Stimulated activated naive CD8-positive, alpha-beta T cell treated with anti-CD3 and anti-CD28 coated beads, Interleukin-15, Interleukin-2, amounts not matched to agents 100 U/mL and 50 U/mL, for 24 hours (primary cell): ENCODE measurements around the gene BABAM2.

Experiments
- ATAC-seq: fragments of 150-1000 bp; cut with Tn5 transposase; one replicate; pipeline ENCODE4 v1.10.0; 2021
- DNase-seq: peaks from one replicate; pipeline ENCODE4 v3.0.0; 2021

BABAM2 gene

DNA sequence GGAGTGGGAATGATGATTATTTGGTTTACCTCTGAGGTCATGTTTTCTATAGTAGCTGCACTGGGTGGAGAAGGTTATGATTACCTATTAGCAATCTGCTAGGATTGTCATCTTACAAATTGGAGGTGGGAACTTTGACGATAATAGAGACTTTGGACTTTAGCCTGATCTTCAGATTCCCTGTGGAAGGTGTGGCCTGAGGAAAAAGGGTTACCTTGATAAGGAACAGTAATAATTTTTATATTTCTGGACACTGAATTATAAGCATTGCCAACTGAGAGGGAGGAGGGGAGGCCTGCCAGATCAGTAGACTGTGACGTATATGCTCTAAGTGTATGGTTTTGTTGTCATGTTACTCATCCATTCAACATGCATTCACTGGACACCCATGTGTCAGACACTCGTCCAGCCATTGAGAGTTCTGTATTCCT, 318.7 kb downstream of the BABAM2 start:
- no peak for DNase-seq
- ATAC-seq = no peak

DNA sequence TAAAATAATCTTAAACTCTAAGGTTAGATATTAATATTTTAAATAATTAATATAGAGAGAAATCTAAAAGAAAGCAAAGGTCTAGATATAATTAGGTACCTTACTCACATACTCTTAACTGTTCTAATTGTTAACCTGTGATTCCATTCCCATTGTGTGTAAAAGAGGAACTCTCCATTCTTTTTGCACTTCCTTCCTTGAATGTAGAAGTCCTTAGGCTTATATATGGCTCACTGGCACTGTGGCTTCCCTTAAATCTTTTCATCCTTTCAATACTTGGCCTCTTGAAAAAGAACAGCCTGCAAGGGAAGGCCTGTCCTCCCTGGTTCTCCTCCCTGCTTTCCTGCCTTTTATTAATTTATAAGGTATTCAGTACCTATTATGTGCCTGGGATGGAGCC, 319.3 kb downstream of the BABAM2 start:
- DNase-seq = no peak
- no peak for ATAC-seq

DNA sequence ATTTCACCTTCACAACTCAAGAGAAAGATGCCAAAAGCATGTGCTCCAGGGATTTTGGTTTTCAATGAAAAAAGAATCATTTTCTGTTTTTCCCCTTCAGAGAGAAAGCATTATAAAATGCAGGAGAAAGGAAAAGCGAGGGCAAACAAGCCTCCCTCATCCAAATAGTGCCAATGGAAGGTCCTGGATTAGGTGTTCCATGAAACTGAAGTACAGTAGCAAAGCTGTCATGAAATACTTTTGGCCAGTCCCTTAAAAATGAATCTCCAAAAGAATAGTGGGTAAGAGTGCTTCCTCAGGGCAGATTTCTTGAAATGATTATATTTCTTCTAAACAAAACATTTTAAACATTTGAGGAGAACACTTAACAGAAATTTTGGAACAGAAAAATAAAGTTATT, 320.0 kb downstream of the BABAM2 start:
- DNase-seq (no peak), ATAC-seq (no peak)

DNA sequence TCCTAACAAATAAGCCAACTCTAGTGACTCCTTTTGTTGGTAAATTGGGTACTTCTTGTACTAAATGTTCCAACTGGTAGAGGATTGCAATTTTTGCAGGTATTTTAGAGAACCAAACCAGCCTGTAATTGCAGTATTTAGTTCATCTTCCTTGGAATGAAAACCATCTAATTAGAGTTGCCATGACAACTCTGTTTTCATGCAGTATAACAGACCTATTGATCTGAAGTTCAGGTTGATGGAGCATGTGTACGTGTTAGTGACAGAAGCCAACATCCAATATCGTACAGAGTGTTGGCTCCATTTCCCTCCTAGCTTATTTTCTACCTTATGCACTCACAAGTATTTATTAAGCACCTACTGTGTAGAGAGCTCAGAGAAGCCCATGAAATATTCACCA, 325.8 kb downstream of the BABAM2 start:
- no peak for ATAC-seq

DNA sequence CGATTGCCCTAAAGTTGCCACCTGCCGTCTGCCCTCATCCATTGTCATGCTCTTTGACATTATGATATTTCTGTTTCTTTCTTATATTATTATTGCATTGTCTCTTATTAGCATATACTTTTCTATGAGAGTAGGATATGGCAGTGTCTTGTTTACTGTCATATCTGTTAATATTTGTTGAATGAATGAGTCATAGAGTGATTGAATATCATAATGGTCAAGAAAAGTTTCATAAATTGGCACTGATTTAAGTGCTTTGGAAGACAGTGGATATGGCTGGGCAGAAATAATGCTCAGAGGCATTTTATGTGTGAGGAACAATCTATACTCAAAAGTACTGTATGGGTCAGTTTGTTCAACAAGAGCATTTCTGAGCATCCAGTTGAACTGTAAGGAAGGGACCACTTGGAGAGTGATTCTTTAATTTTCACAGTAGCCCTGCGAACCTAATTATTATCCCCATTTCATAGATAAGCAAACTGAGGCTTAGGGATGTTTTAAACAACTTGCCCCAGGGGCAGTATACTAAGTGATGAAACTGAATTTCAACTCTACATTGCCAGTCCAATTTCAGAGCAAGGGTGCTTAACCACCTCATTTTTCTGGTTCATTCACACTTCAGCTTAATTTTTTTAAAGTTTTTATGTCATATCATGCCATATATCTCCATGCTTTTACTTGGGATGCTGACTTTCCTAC, 326.7 kb downstream of the BABAM2 start:
- DNase-seq = no peak
- ATAC-seq = no peak

More for the DNA sequence above, 325.8 kb downstream of the BABAM2 start:
- DNase-seq = no peak

DNA sequence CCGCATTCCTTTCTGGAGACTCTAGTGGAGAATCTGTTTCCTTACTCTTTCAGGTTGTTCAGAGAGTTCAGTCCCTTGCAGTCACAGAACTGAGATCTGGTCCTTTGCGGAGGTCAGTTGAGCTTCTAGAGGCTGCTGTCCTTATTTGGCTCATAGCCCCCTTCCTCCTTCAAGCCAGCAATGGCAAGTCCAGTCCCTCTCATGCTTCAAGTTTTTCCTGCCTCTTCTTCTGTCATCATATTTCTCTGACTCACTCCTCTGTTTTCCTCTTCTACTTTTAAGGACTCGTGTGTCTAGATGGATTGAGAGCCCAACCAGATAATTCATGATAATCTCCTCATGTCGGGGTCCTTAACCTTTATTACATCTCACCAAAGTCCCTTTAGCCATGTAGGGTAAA, 328.6 kb downstream of the BABAM2 start:
- no peak for ATAC-seq
- DNase-seq = no peak

DNA sequence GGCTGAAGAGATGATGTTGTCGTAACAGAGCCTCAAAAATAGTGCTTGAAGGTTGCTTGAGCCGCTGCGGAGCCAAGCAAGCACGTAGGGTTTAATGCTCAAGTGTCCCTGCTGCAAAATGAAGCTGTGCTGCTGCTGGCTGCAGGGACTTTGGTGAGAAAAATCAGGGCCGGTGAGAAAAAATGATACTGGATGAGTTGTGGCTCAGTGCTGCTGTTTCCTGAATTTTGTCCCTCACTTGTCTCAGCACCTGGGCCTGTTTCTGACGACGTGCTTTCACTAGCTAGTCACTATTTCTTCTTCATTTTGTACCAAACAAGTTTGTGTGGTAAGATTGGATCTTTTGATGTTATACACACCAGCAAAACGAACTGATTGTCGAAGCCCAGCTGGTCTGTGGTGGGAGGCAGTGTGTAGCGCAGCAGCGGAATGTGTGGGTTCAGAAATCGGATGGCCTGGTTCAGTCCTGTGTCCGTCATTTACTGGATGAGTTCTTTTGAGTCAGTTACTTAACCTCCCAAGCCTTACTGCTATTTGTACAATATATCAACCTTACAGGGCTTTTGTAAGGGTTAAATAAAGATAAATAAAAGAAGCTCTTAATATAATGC, 329.3 kb downstream of the BABAM2 start:
- DNase-seq (no peak), ATAC-seq (no peak)

DNA sequence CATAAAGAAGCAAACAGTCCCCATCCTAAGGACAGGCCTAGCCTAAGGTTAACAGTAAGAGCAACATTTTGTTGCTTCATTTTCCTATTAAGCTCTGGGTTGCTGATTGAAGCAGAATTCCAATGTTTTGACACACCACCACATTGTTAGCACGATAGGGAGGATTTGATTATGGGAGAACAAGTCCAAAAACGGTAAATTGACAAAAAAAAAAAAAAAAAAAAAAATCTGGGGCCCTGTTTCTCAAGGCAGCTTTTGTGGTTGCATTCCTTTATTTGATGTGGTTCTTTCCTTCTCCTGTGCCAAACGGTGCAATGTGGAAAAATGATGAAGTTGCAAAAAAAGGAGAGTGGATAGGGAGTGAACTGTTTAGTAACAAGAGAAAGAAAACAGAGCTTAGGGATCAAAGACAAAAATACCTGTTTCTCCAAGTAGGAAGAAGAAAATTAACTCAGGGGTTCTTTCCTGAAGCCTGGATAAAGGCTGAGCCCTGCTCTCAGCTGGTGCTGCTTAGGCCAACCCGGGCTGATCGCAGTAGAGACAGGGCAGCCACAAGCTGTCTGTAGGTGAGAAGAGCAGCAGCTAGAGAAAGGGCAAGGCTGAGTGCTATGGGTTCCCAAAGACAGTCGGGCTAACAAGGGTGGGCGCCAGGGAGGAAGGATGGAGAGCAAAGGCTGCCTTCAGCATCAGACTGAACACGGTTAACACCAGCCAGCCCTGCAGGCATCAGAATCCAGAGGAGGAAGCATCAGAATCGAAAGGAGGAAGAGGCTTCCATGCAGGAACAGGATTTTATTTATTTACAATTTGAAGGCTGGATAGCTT, 334.3 kb downstream of the BABAM2 start:
- no peak for DNase-seq
- ATAC-seq = no peak

DNA sequence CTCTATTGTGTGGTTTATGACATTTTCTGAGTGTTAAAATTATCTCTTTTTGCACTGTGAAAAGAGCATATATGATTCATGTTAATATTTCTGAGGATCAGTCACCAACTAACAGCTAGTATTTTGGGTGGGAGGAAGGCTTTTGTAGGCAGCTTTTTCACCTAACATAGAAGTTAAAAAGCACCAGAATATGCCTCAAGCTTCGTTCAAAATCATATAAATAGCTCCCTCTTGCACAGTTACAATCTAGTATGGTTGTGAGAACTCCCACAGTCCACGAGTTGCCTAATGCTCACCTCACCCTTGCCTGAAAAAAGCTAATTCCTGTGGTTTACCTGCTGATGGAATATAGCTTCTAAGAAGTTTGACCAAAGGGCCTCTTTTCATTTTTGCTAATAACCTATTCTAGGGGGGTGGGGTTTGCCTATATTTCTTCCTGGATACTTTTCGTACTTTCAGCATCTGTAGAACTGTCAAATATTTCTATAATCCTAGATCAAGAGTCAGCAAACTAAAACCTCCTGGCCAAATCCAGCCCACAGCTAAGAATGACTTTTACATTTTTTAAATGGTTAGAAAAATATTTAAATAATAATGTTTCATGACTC, 335.0 kb downstream of the BABAM2 start:
- DNase-seq = no peak
- no peak for ATAC-seq

DNA sequence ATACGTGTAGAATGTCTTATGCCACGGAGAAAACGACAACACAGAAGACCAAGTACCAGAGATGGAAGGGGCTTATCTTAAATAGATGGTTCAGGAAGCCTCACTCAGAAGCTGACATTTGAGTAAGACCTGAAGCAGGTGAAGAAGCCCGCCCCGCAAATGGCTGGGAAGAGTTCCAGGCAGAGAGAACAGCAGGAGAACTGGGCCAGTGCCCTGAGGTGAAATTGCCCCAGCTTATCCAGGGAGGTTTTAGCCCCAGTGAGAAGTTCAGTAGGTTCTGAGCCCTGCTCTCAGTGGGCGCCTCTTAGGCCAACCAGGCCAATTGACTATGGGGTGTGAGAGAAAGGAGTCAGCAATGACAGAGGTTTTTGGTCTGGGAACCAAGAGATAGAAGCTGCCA, 336.0 kb downstream of the BABAM2 start:
- ATAC-seq (no peak), DNase-seq (no peak)

DNA sequence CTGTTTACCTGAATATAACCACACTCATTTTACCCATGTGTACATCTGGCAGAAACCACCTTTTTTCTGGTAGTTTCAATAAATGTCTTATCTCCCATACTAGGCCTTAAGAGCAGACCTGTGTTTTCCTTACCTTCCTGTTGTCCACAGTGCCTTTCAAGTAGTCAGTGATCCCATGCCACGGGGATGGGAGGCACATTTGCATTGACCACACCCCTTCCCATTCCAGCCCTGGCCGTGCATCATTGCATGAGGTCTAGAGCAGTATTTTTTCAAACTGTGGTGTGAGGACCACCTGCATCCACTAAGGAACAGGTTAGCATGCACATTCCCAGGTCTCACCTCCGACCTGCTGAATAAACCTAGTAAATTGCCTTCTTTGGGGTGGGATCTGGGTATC, 337.0 kb downstream of the BABAM2 start:
- no peak for DNase-seq
- ATAC-seq = no peak

DNA sequence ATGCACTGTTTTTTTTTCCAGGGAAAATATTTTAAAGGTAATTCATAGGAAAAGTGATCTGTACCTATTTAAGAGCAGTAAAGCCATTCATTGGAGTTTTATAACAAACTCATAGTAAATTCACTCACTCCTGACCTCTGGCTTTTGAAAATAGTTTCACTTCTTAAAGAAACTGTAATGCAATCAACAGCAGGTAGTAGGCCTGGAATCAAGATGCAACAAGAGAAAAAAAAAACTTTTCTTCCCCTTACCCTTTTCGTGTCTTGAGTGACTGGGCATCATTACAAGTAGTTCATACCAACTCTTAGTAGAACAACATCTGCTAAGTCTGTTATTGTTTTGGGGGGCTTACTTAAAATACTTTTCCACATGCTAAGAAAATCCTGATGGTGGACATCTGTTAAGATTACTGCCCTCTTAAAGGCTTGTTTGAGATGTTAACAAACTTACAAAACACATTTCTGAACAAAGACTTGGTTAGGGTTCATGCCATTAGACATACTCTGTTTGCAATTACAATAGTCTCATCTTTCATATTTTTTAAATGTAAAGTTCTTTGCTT, 338.0 kb downstream of the BABAM2 start:
- no peak for ATAC-seq
- no peak for DNase-seq

DNA sequence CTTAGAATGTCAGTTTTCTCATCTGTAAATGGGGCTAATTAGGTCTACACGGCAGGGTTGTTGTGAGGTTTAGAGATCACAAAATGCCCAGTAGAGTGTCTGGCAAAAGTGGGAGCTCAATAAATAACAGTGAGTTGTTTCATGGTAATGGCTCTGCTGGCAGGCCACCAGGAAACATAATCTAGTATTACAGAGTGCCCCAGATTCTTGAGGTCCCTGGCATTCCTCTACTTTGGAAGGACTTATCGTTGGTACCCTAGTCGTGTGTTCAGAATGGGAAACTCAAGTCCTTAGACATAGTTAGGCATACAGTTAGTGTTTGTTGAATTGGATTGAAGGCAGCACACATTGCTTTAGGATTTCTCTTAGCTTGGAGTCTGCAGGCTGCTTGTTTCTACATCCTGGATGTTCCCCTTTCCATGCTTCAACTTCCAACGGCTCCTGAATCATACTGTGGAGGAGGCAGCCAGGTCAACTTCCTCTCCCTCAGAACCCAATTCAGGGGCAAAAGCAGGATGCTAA, 340.6 kb downstream of the BABAM2 start:
- ATAC-seq = no peak
- no peak for DNase-seq

DNA sequence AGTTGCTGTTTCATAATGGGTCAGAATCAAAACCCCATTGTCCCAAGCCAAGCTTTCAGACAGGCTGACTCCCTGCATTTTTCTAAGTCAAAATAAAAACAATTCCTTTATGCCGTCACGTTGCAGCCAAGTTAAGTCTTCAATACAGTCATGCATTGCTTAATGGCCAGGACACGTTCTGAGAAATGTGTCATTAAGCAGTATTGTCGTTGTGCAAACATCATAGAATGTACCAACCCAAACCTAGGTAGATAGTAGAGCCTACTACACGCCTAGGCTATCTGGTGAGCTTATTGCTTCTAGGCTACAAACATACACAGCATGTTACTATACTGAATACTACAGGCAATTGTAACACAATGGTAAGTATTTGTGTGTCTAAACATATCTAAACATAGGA, 341.8 kb downstream of the BABAM2 start:
- DNase-seq = no peak
- no peak for ATAC-seq

DNA sequence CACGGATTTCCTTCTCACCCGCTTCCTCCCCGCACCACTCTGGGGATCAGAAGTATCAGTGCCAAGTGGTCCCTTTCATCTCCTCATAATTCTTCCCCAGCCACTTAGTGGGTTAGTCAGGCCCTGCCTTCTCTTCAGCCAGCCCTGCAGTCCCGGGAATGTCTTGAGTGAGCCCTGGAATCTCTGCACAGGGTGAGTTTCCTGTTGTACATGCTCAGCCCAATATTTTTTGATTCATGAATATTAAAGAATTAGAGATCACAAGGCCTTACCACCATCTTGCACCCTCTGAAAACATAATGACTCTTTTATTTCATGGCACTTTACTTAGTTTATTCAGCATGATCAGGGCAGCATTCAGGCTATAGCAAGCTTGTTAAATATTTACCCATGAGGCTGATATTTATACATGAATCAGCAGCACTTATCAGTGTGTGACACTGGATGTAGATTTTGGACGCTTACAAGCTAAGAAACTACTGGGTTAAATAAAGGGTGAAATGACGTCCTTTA, 342.7 kb downstream of the BABAM2 start:
- no peak for ATAC-seq

DNA sequence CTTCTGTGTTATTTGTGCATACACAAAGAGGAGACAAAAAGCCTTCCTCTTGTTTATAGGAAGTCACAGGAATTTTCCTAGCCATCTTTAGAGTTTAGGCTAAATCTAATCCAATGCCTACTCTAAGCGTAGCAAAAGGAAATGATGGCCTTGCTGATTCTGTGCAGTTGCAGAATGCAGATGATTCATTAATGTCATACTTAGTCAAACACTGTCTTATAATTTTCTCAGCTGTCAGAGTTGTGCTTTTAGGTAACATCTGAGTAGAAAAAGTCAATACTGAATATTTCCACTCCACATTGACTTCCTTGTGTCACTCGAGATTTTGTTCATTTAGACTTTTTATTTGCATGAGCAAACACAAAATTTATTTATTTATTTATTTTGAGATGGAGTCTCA, 344.3 kb downstream of the BABAM2 start:
- DNase-seq (no peak), ATAC-seq (no peak)

More for the DNA sequence above, 342.7 kb downstream of the BABAM2 start:
- DNase-seq = no peak

DNA sequence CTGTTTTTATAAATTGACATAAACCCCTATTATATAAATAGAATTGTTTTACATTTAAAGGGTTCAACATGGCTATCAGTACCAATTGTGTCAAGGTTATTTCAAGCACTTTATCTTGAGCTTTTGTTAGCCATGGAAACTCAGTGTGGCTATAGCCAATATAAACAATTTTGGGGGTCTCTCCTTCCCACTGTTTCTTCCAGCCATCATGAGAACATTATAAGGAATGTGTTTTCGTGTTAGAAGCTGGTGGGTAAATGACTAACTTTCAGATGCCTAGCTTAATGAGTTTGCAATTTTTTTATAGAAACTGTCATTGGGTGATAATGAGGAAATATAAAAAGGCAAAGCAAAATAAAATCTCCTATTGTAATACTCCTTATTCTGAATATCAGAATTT, 348.7 kb downstream of the BABAM2 start:
- no peak for ATAC-seq

DNA sequence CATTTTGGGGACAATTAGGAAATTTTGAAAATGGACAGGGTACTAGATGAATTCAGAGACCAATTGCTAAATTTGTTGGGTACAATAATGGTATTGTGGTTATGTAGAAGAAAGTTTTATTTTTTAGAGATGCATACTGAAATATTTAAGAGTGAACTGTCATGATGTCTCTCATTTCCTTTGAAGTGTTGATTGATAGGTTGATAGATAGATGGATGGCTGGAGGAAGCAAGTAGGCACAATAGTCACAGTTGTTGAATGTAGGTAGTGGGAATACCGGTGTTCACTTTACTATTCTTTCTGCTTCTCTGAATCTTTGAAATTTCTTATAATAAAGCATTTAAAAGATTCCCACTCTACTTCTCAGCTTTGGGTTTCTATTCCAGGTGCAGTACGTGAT, 350.4 kb downstream of the BABAM2 start:
- ATAC-seq (no peak), DNase-seq (no peak)

More for the DNA sequence above, 348.7 kb downstream of the BABAM2 start:
- DNase-seq = no peak

DNA sequence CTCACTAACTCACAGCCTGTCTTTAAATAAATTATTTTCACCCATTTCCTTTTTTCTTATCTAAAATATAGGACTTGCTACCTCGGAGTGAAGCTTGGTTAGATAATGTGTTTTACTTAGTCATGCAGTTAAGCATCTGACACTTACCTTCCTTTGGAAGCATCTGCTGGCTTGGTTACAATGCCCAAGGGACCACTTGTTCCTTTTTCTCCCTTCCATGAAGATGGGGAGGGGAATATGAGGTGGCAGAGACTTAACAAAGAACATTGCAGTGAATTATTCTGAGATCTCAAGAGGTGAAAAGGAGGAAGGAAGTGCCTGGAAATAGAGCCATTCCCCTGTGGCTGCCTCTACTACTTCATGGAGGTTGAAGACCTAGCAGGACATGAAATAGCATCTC, 356.8 kb downstream of the BABAM2 start:
- no peak for DNase-seq
- ATAC-seq = no peak

DNA sequence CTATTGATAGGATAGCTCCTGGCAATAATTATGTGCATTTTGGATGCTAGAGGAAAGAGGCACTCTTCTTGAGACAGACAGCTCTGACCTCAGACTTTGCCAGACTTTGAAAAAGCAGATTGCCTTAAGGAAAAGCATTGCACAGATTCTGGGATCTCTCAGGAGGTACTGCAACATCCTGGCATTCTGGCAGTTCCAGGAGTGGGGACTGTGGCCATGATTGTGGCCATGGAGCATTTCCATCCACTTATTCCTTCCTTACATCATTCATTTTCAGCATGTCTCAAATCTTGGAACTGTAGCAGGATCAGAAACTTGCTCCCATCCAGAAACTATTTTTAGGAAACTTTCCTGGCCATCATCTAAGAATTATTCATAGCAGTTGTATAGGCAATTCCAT, 357.2 kb downstream of the BABAM2 start:
- no peak for DNase-seq
- no peak for ATAC-seq

DNA sequence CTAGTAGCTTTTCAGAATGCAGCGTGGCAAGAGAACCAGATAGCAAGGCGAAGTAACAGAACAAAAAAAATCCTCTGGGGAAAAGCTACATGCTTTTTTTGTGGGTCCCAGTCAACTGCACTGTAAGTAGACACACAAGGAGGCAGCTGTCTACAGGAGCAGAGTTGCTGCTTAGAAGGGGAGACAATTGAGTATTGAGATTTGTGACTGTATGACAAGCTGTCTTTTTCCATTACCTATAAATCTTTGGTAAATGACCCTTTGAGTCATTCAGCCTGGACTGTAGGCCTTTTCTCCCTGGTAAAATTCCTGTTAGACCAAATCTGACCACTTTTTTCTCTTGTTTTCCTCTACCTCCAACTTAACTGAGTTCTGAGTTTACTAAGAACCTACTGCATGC, 358.0 kb downstream of the BABAM2 start:
- no peak for ATAC-seq
- DNase-seq = no peak

DNA sequence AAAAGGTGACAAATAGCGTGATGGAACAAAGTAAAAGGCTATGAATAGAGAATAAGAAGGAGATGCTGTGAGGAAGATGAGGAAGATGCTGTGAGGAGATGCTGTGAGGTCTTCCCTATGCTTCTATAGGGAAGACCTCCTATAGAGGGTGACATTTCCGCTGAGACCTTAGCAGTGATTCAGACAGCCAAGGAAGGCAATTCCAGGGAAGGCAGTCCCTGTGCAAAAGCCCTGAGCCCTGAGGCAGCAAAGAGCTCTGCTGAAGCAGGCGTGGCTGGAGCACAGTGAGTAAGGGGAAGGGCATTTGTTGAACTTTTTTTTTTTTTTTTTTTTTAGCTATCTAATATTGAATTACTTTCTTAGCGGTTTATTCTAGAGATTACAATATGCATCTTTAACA, 359.5 kb downstream of the BABAM2 start:
- ATAC-seq (no peak), DNase-seq (no peak)
